Stimulated activated CD8-positive, alpha-beta memory T cell treated with anti-CD3 and anti-CD28 coated beads, Interleukin-12 subunit alpha, Interleukin-12 subunit beta, amount 100 ng/mL, for 24 hours (primary cell): ENCODE results near the gene ATP2B3.
A peak's percentile ranks its signal among the peaks of the same experiment; 100 is the strongest.

Experiments
- DNase-seq: peaks from one replicate; pipeline ENCODE4 v3.0.0-alpha.2; 2020; ENCODE audit errors: extremely low read depth

Gene ATP2B3

GRCh38 chrX:153568451-153569011 is 51.1 kb downstream of the ATP2B3 start:
- no peak for DNase-seq

GRCh38 chrX:153569475-153569874 is 52.0 kb downstream of the ATP2B3 start:
- no peak for DNase-seq

- no peak for DNase-seq
Observed at GRCh38 chrX:153571534-153571908, 54.1 kb downstream of the ATP2B3 start.

- DNase-seq = no peak
Observed at GRCh38 chrX:153572601-153573000, 55.2 kb downstream of the ATP2B3 start.

GRCh38 chrX:153573984-153574383 is 56.5 kb downstream of the ATP2B3 start:
- no peak for DNase-seq

GRCh38 chrX:153576239-153576870 is 58.9 kb downstream of the ATP2B3 start:
- no peak for DNase-seq

- DNase-seq = no peak
Observed at GRCh38 chrX:153576961-153577360, 59.5 kb downstream of the ATP2B3 start.

GRCh38 chrX:153578200-153578835 is 60.9 kb downstream of the ATP2B3 start:
- no peak for DNase-seq

GRCh38 chrX:153578889-153579288 is 61.4 kb downstream of the ATP2B3 start:
- no peak for DNase-seq

GRCh38 chrX:153580700-153581386 is 63.4 kb downstream of the ATP2B3 start:
- no peak for DNase-seq

GRCh38 chrX:153582896-153583295 is 65.5 kb downstream of the ATP2B3 start:
- DNase-seq = peak; percentile 24

- no peak for DNase-seq
Observed at GRCh38 chrX:153583433-153583832, 66.0 kb downstream of the ATP2B3 start.

GRCh38 chrX:153585827-153586226 is 68.4 kb downstream of the ATP2B3 start:
- no peak for DNase-seq

GRCh38 chrX:153587342-153587741 is 69.9 kb downstream of the ATP2B3 start:
- no peak for DNase-seq

GRCh38 chrX:153588021-153588781 is 70.8 kb downstream of the ATP2B3 start:
- DNase-seq = no peak

GRCh38 chrX:153588782-153589446 is 71.5 kb downstream of the ATP2B3 start:
- DNase-seq = no peak

GRCh38 chrX:153590961-153591956 is 73.8 kb downstream of the ATP2B3 start:
- DNase-seq = no peak

- DNase-seq = no peak
Observed at GRCh38 chrX:153592091-153592833, 74.8 kb downstream of the ATP2B3 start.

- no peak for DNase-seq
Observed at GRCh38 chrX:153592966-153593688, 75.7 kb downstream of the ATP2B3 start.
